ENCODE results near the gene RBBP8. TPM values are rescaled to one million over a fixed set of nuclear protein-coding genes. Genes with fewer than 3 reads are reported as not detected.

RBBP8 gene
- polyA plus RNA-seq, 5 donors, result 24.4 to 36.4 (median 32.0) TPM

DNA sequence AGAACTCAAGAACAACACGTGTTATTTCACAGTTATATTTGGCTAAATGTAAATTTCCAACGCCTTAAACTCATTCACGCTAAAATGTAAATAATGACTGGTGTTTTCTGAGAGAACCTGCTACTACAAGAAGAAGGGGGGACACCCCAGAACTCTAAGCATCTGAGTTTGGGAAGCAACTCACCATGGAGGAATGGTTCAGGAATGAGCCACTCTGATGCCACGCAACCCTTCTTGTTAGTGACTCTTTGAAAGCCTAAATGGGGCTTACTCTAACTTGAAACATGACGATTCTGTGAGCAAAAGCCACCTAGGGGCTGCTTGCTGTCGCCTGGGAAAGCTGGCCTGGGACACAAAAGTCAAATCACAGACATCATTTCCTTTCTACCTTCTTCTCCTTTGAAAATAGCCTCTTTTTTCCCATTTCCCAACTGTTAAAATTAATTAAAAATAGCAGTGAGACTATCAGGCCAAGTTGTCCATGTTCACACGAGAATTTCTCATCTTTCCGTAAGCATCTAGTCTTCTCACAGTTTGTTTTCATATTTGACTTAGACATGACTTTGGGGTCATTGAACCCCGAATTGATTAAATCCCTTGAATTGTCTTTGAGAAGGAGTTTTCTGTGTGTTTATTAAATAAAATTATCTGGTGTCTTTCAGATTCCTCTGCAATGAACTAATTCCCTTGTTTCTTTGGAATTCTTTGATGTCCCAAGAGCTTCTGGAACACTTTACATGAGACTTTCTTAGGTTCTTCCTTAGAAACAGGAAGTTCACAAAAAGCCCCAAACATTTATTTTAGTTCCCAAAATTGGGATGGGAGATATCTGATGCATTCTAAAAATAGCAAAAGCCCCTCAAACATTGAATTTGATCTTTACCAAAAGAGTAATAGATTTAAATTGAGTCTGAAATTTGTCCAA lies 126.7 kb downstream of the RBBP8 start:
- DNase-seq, result no peak

DNA sequence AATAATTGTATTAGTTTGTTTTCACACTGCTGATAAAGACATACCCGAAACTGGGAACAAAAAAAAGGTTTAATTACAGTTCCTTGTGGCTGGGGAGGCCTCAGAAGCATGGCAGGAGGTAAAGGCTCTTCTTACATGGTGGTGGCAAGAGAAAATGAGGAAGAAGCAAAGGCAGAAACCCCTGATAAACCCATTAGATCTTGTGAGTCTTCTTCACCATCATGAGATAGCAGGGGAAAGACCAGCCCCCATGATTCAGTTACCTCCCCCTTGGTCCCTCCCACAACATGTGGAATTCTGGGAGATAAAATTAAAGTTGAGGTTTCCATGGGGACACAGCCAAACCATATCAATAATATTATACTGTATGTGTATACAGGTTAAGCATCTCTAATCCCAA lies 128.9 kb downstream of the RBBP8 start:
- no peak for DNase-seq

DNA sequence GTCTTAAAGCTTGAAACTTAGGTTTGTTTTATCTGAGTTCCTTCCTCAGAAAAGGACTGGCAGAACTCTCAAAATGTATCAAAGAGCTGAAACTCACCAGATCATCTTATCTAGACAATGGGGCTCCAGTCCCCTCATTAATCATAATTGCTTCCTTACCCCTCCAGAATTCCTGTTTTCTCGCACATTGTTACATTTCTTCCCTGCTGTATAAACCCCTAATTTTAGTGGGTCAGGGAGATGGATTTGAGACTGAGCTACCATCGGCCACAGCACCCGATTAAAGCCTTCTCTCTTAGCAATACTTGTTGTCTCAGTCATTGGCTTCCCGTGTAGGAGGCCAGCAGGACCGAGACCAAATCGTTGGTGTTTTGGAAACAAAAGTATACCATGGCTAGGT lies 130.4 kb downstream of the RBBP8 start:
- no peak for DNase-seq

DNA sequence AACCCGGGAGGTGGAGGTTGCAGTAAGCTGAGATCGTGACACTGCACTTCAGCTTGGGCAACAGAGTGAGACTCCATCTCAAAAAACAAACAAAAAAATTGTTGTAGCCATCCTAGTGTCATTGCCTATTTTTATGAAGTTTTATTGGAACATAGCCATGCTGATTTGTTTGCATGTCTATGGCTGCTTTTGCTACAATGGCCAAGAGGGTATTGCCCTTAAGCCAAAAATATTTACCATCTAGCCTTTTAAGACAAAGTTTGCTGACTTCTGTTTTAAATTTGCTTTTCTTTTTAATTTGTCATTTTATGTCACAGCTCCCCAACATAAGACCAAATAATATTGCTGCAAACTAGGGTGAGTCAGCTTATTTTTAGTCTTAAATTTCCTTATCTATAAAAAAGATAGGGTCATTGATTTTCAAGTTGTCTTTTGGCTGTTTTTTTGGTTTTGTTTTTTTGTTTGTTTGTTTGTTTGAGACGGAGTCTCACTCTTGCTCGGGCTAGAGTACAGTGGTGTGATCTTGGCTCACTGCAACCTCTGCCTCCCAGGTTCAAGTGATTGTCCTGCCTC lies 132.2 kb downstream of the RBBP8 start:
- no peak for DNase-seq

DNA sequence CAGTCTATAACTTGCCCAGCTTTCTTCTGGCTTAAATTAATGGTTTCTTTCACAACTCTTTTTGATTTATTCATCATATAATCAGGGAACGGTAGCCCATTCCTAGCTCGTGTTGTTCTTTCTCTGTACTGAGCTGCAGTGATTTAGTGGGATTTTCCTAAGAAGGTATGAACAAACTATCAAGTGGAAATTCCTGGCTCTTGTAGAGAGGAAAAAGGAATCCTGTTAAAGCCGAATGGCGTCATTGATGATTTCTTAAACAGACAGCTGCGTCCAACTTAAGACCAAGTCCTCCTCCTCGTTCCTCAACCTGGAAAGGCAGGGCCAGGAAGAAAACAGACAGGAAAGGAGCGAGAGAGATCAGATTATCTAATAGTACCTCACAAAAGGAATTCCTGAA lies 132.9 kb downstream of the RBBP8 start:
- no peak for DNase-seq

DNA sequence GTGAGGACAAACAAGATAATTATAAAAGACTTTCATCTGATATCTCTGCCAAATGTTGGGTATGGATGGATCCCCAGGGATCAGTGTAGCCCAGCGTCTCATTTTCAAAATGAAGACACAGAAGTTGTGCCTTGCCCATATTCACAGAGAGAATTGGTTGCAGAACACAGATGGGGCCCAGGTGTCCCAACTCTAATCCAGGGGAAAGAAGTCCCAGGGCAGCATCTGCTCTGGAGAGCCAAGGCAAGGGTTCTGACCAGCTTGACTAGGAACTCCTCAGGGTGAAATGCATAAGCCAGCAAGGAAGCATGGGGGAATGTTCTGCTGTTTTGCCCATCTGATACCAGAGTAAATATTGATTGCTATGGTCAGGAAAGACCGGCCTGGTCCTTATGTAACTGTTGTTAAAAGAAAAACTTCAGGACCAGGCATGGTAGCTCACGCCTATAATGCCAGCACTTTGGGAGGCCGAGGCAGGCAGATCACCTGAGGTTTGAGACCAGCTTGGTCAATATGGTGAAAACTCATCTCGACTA lies 133.4 kb downstream of the RBBP8 start:
- no peak for DNase-seq

DNA sequence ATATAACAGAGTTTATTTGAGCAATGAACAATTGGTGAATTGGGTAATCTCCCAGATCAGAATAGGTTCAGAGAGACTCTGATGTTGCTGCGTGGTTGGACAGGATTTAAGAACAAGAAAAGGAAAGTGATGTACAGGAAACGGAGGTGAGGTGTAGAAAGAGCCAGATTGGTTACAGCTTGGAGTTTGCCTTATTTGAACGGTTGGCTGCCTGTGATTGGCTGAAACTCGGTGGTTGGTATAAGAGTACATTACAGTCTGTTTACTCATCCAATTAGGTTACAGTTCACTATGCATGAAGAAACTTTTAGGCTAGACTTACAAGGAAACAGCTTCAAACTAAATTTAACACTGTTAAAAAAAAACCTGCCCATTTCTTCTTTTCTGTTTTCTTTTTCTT lies 134.1 kb downstream of the RBBP8 start:
- DNase-seq, result no peak

- DNase-seq, result no peak
These were observed 134.9 kb downstream of the RBBP8 start for GRCh38 chr18:23068011-23068410.

DNA sequence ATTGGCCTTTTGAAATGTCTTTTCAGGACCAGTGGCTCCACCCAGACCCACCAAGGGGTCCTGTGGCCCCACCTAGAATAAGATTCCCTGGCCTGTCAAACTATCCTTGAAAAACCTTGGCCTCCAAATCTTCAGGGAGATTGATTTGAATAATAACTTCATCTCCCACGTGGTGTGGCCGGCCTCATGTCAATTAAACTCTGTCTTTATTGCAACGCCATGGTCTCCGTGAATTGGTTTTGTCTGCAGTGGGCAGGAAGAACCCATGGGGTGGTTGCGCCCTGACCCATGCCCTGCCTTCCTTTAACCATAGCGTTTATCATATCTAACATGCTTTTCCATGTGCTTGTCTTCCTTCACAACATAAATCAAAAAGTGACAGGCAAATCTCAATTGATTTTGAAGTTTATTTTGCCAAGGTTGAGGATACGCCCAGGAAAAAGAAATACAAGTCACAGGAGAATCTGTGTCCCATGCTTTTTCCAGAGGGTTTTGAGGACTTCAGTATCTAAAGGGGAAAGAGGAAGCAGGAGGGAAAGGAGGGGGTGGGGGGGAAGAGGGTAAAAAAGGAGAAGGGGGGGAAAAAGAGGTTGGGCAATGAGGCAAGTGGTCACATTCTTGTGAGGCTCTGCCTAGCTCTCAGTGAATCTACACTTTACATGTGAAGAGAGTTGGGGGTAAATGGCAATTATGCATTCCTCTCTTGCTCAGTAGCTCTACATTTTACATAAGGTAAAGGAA lies 135.6 kb downstream of the RBBP8 start:
- DNase-seq, result no peak

GRCh38 chr18:23069481-23069880 lies 136.4 kb downstream of the RBBP8 start:
- DNase-seq, result no peak

DNA sequence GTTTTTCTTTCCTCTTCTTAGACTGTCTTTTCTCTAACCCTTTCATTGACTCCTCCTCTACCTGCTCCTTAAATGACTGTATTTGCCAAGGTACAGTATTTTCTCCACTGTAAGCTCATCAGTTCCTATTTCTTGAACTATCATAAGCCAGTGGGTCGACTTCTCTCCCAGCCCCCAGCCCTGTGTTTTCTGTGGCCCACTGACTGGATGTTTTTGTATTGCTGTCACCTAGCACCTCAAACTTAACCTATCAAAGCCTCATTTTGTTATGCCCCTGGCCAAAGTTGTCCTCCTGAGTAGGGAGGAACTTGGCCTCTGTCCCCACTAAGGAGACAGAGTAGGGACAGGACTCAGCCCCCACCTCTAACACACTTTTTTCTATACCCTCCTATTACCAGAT lies 136.8 kb downstream of the RBBP8 start:
- no peak for DNase-seq

- no peak for DNase-seq
These were observed 138.2 kb downstream of the RBBP8 start for GRCh38 chr18:23071285-23071684.

DNA sequence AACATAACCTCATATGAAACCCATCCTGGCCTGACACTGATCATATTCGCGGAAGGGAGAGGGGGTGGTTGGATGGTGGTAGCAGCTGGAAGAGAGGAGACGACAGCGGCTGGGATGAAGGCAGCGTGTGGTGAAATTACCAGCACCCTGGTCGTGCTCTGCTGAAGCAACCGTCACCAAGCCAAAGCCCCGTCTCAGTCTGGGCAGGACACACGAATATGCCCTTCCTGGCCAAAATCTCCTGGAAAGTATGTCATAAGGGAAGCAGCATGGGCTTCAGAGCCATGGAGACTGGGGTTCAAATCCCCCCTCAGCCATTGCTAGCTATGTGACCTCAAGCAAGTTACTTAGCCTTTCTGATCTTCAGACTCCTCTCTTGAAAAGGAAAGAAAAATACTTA lies 139.0 kb downstream of the RBBP8 start:
- no peak for DNase-seq

GRCh38 chr18:23073996-23074606 lies 141.0 kb downstream of the RBBP8 start:
- DNase-seq, result no peak

Other genes with a start within 250 kb of the RBBP8 start
- gene CABLES1, start 202.2 kb downstream of the RBBP8 start, polyA plus RNA-seq (ENCODE audit: insufficient read depth in 1 of 5, insufficient read length in 5 of 5, low replicate concordance in 1 of 5), result 10 to 100 TPM; 44.9 to 82.1 (median 73.6) TPM

All from right lung (tissue), 5 donors.